Caco-2 (cell line): ENCODE measurements around the gene ZFHX3. TPM values are rescaled to one million over a fixed set of nuclear protein-coding genes. Genes with fewer than 3 reads are reported as not detected.

Experiments used
- BruUV-seq: library from RNA; stranded (reverse); fragments of 400-500 nt; replicated peaks from 2 replicates; lab custom pipeline; 2021; lab: Mats Ljungman, UMichigan
- CTCF ChIA-PET: fragments of 300-600 bp; sonication (Branson Sonifier 250); formaldehyde crosslinking; loops from one replicate; lab custom pipeline; 2022; ENCODE audit warnings: antibody characterized with exemption; lab: Charles Lee
- POLR2A ChIA-PET: fragments of 300-600 bp; sonication (Branson Sonifier 250); formaldehyde crosslinking; loops from one replicate; lab custom pipeline; 2022; ENCODE audit warnings: antibody characterized with exemption; lab: Charles Lee
- DNase-seq, 2 experiments: peaks; one replicate each; pipeline versions ENCODE4 v3.0.0 to v3.0.0-alpha.2; 2020 to 2022
- H3K27me3 ChIP-seq: replicated peaks from 2 replicates; pipeline ENCODE4 v1.6.0; 2011; ENCODE audit warnings: low read length; ENCODE audit not compliant: control insufficient read depth, insufficient read depth
- H3K36me3 ChIP-seq: 2 replicates; pipeline ENCODE4 v1.5.1; 2011; ENCODE audit warnings: low read length; ENCODE audit not compliant: control insufficient read depth, insufficient read depth
- H3K4me1 ChIP-seq: fragments of 250-450 bp; sonication (Bioruptor Pico); 2 replicates; pipeline ENCODE4 v1.5.1; 2020; ENCODE audit warnings: mild to moderate bottlenecking
- H3K4me3 ChIP-seq: 2 replicates; pipeline ENCODE4 v1.5.1; 2011; ENCODE audit warnings: low read depth, mild to moderate bottlenecking, control low read depth, low read length
- H3K9me3 ChIP-seq: fragments of 250-450 bp; sonication (Bioruptor Pico); 2 replicates; pipeline ENCODE4 v1.5.1; 2020; ENCODE audit warnings: mild to moderate bottlenecking, moderate library complexity
- H3K27ac Mint-ChIP-seq: one replicate; pipeline ENCODE4 v1.8.0; 2022; ENCODE audit warnings: mixed read lengths; ENCODE audit not compliant: unreplicated experiment
- H3K27me3 Mint-ChIP-seq: one replicate; pipeline ENCODE4 v1.8.0; 2022; ENCODE audit warnings: mixed read lengths; ENCODE audit not compliant: insufficient read depth, unreplicated experiment
- H3K36me3 Mint-ChIP-seq: one replicate; pipeline ENCODE4 v1.8.0; 2022; ENCODE audit warnings: mild to moderate bottlenecking, mixed read lengths; ENCODE audit not compliant: insufficient read depth, unreplicated experiment
- H3K4me1 Mint-ChIP-seq: one replicate; pipeline ENCODE4 v1.8.0; 2022; ENCODE audit warnings: low read depth, mixed read lengths; ENCODE audit not compliant: unreplicated experiment
- H3K4me3 Mint-ChIP-seq: one replicate; pipeline ENCODE4 v1.8.0; 2022; ENCODE audit warnings: mild to moderate bottlenecking, moderate library complexity, mixed read lengths; ENCODE audit not compliant: unreplicated experiment
- H3K9me3 Mint-ChIP-seq: one replicate; pipeline ENCODE4 v1.8.0; 2022; ENCODE audit warnings: mixed read lengths; ENCODE audit not compliant: unreplicated experiment
- intact Hi-C: fragments of 100-400 bp; cut with micrococcal nuclease; formaldehyde crosslinking; loops from one replicate; pipeline ENCODE4 v1.10.0; 2022; ENCODE audit not compliant: unreplicated experiment
- total RNA-seq: library from RNA; stranded (reverse); gene quantifications from 2 replicates; pipeline ENCODE4 v1.2.3, GENCODE V29; 2022
- TF ChIP-seq, protein P1 (sequence below), 2 experiments: fragments of 200-600 bp in 1 of 2; IDR thresholded peaks; 1 replicate in 1 of 2; 2 replicates in 1 of 2; pipeline versions ENCODE4 v1.5.1 to v1.8.0; 2011 to 2022; ENCODE audit warnings: antibody characterized with exemption in 1 of 2, control low read depth in 1 of 2, inconsistent platforms in 1 of 2, low read depth in 1 of 2, low read length in 1 of 2, mild to moderate bottlenecking in 1 of 2, moderate library complexity in 1 of 2; ENCODE audit not compliant: insufficient read depth in 1 of 2, severe bottlenecking in 1 of 2, unreplicated experiment in 1 of 2

The ZFHX3 gene
- total RNA-seq, 1 experiment from 2014 or later = 39.9 TPM

DNA sequence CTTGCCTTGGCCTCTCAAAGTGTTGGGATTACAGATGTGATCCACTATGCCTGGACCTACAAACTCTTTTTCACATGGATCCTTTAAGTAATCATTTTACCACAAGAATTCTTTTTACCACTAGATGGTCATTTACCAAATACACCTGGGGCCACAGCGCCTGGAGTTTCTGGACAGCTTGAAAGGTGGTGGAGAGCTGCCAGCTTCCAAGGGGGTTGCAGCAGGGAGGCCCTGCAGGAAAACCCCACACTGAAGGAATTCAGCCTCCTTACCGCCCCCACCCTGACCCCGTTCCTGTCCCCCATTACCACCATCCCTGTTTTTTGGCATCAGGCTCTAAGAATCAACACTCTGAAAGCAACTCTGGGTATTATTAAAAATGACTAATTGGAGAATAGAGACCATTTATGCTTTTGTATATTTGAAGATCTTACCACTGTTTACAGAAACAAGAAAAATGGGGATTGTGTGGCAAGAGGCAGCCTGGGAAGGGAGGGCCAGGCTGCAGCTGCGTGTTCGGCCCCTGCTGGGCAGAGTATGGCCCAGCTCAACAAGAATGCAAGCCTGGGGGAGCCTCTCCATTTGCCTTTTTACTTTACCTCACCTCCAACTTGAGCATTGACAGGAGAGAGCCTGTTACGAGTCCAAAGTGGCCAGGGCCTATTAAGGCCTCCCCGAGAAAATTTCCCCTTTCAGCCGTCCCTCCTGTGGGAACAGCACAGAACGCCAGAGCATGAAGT, 209.9 kb downstream of the ZFHX3 start:
- ChIA-PET POLR2A (no interaction called here), CTCF (interaction anchor here (0.6 kb wide), 1 partner anchor 132 kb away, joined by 3 read pairs; no protein-coding TSS in a partner anchor)
- Histone ChIP-seq H3K4me3 (no peak overlapping the region), H3K36me3 (no peaks in the 10 kb centered on the region), H3K27me3 (no peaks in the 10 kb centered on the region), H3K4me1 (peaks cover 12% of the 10 kb centered on the region), H3K9me3 (no peaks in the 10 kb centered on the region)
- H3K4me1 Mint-ChIP-seq = peaks cover 13% of the 10 kb centered on the region
- DNase-seq = no peak
- H3K4me3 Mint-ChIP-seq = no peak overlapping the region
- H3K36me3 Mint-ChIP-seq = peaks cover 20% of the 10 kb centered on the region
- TF ChIP-seq, protein P1, sequence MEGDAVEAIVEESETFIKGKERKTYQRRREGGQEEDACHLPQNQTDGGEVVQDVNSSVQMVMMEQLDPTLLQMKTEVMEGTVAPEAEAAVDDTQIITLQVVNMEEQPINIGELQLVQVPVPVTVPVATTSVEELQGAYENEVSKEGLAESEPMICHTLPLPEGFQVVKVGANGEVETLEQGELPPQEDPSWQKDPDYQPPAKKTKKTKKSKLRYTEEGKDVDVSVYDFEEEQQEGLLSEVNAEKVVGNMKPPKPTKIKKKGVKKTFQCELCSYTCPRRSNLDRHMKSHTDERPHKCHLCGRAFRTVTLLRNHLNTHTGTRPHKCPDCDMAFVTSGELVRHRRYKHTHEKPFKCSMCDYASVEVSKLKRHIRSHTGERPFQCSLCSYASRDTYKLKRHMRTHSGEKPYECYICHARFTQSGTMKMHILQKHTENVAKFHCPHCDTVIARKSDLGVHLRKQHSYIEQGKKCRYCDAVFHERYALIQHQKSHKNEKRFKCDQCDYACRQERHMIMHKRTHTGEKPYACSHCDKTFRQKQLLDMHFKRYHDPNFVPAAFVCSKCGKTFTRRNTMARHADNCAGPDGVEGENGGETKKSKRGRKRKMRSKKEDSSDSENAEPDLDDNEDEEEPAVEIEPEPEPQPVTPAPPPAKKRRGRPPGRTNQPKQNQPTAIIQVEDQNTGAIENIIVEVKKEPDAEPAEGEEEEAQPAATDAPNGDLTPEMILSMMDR (IDR thresholded peaks at IDR 0.05; ENCODE audit: insufficient read depth in 1 of 2, low read depth in 1 of 2, low read length in 1 of 2, severe bottlenecking in 1 of 2, unreplicated experiment in 1 of 2) = no peak
- BruUV-seq = no TSS peak
- no peaks in the 10 kb centered on the region for H3K27me3 Mint-ChIP-seq
- no peaks in the 10 kb centered on the region for H3K9me3 Mint-ChIP-seq
- no peak overlapping the region for H3K27ac Mint-ChIP-seq
- intact Hi-C loops = loop anchor here (10.0 kb wide), 2 partner anchors 97 to 593 kb away; no protein-coding TSS in a partner anchor

GRCh38 chr16:72836985-72837384, 210.9 kb downstream of the ZFHX3 start:
- intact Hi-C loops = loop anchor here (10.0 kb wide), 2 partner anchors 98 to 592 kb away; no protein-coding TSS in a partner anchor
- Histone ChIP-seq H3K4me1 (peaks cover 17% of the 10 kb centered on the region), H3K9me3 (no peaks in the 10 kb centered on the region), H3K27me3 (no peaks in the 10 kb centered on the region), H3K36me3 (no peaks in the 10 kb centered on the region), H3K4me3 (no peak overlapping the region)
- CTCF ChIA-PET = interaction anchor here (0.7 kb wide), 2 partner anchors 396 to 439 kb away, joined by 4 to 6 read pairs; no protein-coding TSS in a partner anchor
- Mint-ChIP-seq H3K4me1 (peaks cover 6% of the 10 kb centered on the region), H3K27ac (no peak overlapping the region), H3K4me3 (no peak overlapping the region), H3K9me3 (no peaks in the 10 kb centered on the region), H3K27me3 (no peaks in the 10 kb centered on the region), H3K36me3 (peaks cover 13% of the 10 kb centered on the region)
- POLR2A ChIA-PET = no interaction called here
- TF ChIP-seq, protein P1 (IDR thresholded peaks at IDR 0.05; ENCODE audit: insufficient read depth in 1 of 2, low read depth in 1 of 2, low read length in 1 of 2, severe bottlenecking in 1 of 2, unreplicated experiment in 1 of 2) = peak in 1 of 2 experiments; percentile 39
- DNase-seq = peak in 1 of 2 experiments; percentile 45
- no TSS peak for BruUV-seq

GRCh38 chr16:72836181-72836580, 211.7 kb downstream of the ZFHX3 start:
- Histone ChIP-seq H3K4me1 (peaks cover 17% of the 10 kb centered on the region), H3K27me3 (no peaks in the 10 kb centered on the region), H3K9me3 (no peaks in the 10 kb centered on the region), H3K4me3 (no peak overlapping the region), H3K36me3 (no peaks in the 10 kb centered on the region)
- no TSS peak for BruUV-seq
- Mint-ChIP-seq H3K36me3 (peaks cover 13% of the 10 kb centered on the region), H3K27ac (no peak overlapping the region), H3K4me3 (no peak overlapping the region), H3K9me3 (no peaks in the 10 kb centered on the region), H3K27me3 (no peaks in the 10 kb centered on the region), H3K4me1 (no peaks in the 10 kb centered on the region)
- no peak for DNase-seq
- CTCF ChIA-PET = no interaction called here
- POLR2A ChIA-PET = no interaction called here
- intact Hi-C loops = loop anchor here (10.0 kb wide), 2 partner anchors 99 to 591 kb away; no protein-coding TSS in a partner anchor
- TF ChIP-seq, protein P1 (IDR thresholded peaks at IDR 0.05; ENCODE audit: insufficient read depth in 1 of 2, low read depth in 1 of 2, low read length in 1 of 2, severe bottlenecking in 1 of 2, unreplicated experiment in 1 of 2) = no peak
